RWPE2 (cell line): ENCODE measurements around the gene EML6.

Source experiments
- ATAC-seq: fragments of 200-7000 bp; cut with Tn5 transposase; 3 replicates; pipeline ENCODE4 v1.9.1; 2021; ENCODE audit warnings: low read depth
- DNase-seq: peaks from one replicate; pipeline ENCODE4 v3.0.0-alpha.2; 2020; ENCODE audit warnings: low spot score
- H3K27ac ChIP-seq: fragments of 450-650 bp; 2 replicates; pipeline ENCODE4 v1.5.1; 2017; ENCODE audit warnings: mild to moderate bottlenecking; ENCODE audit not compliant: poor library complexity, severe bottlenecking
- H3K27me3 ChIP-seq: fragments of 250-450 bp; sonication (Bioruptor Pico); 2 replicates; pipeline ENCODE4 v1.5.1; 2021; ENCODE audit warnings: mild to moderate bottlenecking, moderate library complexity; ENCODE audit not compliant: insufficient read depth, poor library complexity, severe bottlenecking
- H3K36me3 ChIP-seq: fragments of 250-450 bp; sonication (Bioruptor Pico); 2 replicates; pipeline ENCODE4 v1.5.1; 2020; ENCODE audit warnings: low read depth, mild to moderate bottlenecking, moderate library complexity
- H3K4me1 ChIP-seq: fragments of 250-450 bp; sonication (Bioruptor Pico); 2 replicates; pipeline ENCODE4 v1.5.1; 2021; ENCODE audit warnings: mild to moderate bottlenecking, moderate library complexity; ENCODE audit not compliant: insufficient read depth, poor library complexity, severe bottlenecking
- H3K4me3 ChIP-seq: fragments of 250-450 bp; sonication (Bioruptor Pico); 2 replicates; pipeline ENCODE4 v1.5.1; 2021; ENCODE audit warnings: mild to moderate bottlenecking, moderate library complexity; ENCODE audit not compliant: severe bottlenecking
- H3K9me3 ChIP-seq: fragments of 250-450 bp; sonication (Bioruptor Pico); 2 replicates; pipeline ENCODE4 v1.5.1; 2021; ENCODE audit warnings: mild to moderate bottlenecking, moderate library complexity; ENCODE audit not compliant: severe bottlenecking
- TF ChIP-seq, protein P1 (sequence below): fragments of 450-650 bp; IDR thresholded peaks from one replicate; pipeline ENCODE4 v1.5.1; 2017; ENCODE audit warnings: mild to moderate bottlenecking, moderate library complexity; ENCODE audit not compliant: poor library complexity, severe bottlenecking

The EML6 gene

DNA sequence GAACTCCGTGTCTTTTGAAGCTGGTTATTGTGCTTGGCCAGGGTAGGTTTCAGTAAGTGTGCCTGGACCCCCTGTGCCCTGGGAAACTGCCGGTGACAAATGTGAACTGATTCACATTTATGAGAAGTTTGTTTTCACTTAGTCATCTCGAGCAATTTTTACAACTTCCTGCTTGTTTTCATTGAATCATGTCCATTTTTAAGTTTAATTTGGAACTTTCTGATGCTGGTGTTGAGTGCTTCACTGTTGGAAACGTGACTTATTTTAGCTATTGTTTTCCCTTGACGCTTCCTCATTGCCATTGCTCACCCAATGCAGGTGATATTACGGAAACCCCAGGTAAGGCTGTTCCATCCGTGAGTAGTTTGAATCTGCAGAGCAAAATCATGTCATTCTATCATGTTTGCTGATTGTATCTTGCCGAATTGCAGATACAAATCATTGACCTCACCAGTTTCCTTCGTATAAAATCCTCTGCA lies 229.6 kb downstream of the EML6 start:
- TF ChIP-seq, protein P1, sequence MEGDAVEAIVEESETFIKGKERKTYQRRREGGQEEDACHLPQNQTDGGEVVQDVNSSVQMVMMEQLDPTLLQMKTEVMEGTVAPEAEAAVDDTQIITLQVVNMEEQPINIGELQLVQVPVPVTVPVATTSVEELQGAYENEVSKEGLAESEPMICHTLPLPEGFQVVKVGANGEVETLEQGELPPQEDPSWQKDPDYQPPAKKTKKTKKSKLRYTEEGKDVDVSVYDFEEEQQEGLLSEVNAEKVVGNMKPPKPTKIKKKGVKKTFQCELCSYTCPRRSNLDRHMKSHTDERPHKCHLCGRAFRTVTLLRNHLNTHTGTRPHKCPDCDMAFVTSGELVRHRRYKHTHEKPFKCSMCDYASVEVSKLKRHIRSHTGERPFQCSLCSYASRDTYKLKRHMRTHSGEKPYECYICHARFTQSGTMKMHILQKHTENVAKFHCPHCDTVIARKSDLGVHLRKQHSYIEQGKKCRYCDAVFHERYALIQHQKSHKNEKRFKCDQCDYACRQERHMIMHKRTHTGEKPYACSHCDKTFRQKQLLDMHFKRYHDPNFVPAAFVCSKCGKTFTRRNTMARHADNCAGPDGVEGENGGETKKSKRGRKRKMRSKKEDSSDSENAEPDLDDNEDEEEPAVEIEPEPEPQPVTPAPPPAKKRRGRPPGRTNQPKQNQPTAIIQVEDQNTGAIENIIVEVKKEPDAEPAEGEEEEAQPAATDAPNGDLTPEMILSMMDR = no peak
- ATAC-seq (peak; percentile 60), DNase-seq (no peak)
- Histone ChIP-seq H3K9me3 (no peaks in the 10 kb centered on the region), H3K27ac (peak overlapping the region; percentile 20), H3K27me3 (no peaks in the 10 kb centered on the region), H3K4me3 (no peak overlapping the region), H3K4me1 (peaks cover 11% of the 10 kb centered on the region), H3K36me3 (no peaks in the 10 kb centered on the region)

DNA sequence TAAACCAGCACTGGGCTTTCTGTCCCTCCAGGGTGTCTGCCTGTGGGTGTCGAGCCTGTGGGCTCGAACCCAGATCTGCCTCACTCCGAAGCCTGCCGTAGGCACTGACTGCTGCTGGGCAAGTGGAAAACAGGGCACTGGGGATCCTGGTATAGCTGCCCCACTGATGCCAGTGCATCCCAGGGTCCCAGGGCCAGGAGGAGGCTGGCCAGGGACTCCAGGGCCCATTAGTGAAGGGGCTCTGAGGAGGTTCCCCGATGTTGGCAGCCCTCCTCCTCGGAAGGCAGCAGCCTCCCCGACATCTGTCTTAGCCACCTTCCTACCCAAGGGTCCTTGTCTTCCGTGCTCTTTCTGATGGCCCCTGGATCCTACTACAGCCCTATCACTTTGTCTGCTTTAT lies 230.7 kb downstream of the EML6 start:
- TF ChIP-seq, protein P1 = no peak
- ATAC-seq = no peak
- no peaks in the 10 kb centered on the region for H3K27me3 ChIP-seq
- H3K36me3 ChIP-seq = no peaks in the 10 kb centered on the region
- H3K4me3 ChIP-seq = no peak overlapping the region
- H3K27ac ChIP-seq = no peak overlapping the region
- no peaks in the 10 kb centered on the region for H3K9me3 ChIP-seq
- no peak for DNase-seq
- H3K4me1 ChIP-seq = peaks cover 11% of the 10 kb centered on the region

DNA sequence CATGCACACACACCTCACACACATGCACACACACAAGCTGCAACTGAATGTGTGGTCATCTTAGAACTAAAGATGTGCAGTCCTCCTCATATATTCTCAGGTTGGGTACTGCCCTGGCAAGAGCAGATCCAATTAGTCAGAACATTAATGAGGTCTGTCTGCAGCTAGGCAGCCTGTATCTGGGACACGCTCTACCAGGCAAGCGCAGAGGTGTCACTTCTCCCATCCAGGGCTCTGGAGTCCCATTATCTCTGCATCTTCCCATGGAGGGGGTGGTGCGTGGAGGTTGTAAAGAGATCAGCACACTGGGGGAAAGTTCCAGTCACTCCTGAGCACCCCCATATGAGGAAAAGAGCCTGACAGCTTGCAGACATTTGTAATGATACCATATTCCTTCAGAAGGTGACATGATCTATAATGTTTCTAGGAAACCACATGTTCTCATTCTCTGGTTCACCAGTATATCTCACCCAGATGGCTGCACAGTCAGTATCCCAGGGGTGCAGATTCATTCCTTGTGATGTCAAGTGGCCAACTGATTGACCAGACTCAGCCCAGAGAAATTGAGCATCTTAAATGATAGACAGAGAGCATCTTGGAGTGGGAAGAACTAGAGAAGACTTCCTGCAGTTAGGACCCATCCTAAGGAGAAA lies 231.4 kb downstream of the EML6 start:
- TF ChIP-seq, protein P1 = no peak
- Histone ChIP-seq H3K27ac (no peak overlapping the region), H3K4me1 (peaks cover 11% of the 10 kb centered on the region), H3K4me3 (no peak overlapping the region), H3K36me3 (no peaks in the 10 kb centered on the region), H3K27me3 (no peaks in the 10 kb centered on the region), H3K9me3 (no peaks in the 10 kb centered on the region)
- DNase-seq (no peak), ATAC-seq (no peak)

DNA sequence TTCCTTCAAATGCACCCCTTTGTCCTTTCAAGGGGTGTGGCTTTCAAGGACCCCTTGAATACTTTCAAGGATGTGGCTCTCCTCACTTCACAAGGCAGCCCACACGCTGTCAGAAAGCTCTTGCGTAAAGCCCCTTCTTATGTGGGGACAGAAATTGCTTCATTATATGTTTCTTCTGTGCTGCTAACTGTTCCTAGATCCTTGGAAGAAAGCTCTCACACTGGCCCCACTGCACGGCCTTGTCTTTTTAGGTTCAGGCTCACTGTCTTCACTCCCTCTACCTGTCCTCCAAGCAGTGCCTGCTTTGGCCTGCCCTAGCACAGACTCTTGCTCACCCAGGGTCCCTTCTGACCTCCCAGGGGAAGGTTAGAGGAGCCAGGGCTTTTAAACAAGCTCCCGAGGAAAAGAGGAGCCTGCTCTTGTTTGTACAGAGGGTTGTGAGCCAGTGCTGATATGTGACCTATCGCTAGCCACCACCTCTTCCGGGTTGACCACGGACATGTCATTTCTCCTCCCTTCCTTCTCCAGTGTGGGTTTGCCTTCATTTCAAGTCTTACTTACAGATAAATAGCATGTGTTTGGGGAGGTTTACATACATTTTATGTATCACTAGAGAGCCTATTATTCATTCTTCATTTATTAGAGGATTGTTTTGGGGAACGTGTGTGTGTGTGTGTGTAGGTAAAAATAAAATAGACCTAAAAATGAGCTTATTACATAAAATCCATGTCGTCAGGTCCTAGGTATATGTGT lies 232.1 kb downstream of the EML6 start:
- no peak for ATAC-seq
- Histone ChIP-seq H3K4me1 (peaks cover 11% of the 10 kb centered on the region), H3K27me3 (no peaks in the 10 kb centered on the region), H3K36me3 (no peaks in the 10 kb centered on the region), H3K4me3 (no peak overlapping the region), H3K27ac (no peak overlapping the region), H3K9me3 (no peaks in the 10 kb centered on the region)
- TF ChIP-seq, protein P1 = no peak
- no peak for DNase-seq
